ENCODE measurements around the gene USHBP1.
"Not testable (repeated sequence)": the region's sequence is repeated elsewhere in the genome, so short reads cannot be mapped to it uniquely, and the experiment has no call there.

DNA sequence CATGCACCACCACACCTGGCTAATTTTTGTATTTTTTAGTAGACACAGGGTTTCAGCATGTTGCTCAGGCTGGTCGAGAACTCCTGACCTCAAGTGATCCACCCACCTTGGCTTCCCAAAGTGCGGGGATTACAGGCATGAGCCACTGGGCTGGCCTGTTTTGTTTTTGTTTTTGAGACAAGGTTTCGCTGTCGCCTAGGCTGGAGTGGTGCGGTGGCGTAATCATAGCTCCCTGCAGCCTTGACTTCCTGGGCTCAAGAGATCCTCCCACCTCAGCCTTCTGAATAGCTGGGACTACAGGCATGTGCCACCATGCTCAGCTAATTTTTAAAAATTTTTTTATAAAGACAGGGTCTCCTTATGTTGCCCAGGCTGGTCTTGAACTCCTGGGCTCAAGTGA lies 31.0 kb upstream of the USHBP1 start:
- not testable (repeated sequence) for TF ChIP-seq EZH2 (optimal IDR thresholded peaks at IDR 0.05; ENCODE audit: low read depth, low read length); CTCF (IDR thresholded peaks at IDR 0.05; ENCODE audit: low read length)
